ENCODE data around the gene ABCD1. TPM values are rescaled to one million over a fixed set of nuclear protein-coding genes. Genes with fewer than 3 reads are reported as not detected.
"Not testable (repeated sequence)": the region's sequence is repeated elsewhere in the genome, so short reads cannot be mapped to it uniquely, and the experiment has no call there.

The ABCD1 gene
- total RNA-seq, 3 donors from 2014 or later = 13.0 to 27.3 (median 13.0) TPM

GRCh38 chrX:153740631-153741222 lies 16.1 kb downstream of the ABCD1 start:
- intact Hi-C loops (cut with DNase I, micrococcal nuclease) = no loop called here
- H3K36me3 ChIP-seq (ENCODE audit: low read depth) = no peaks in the 10 kb centered on the region
- H3K4me3 ChIP-seq = no peak overlapping the region
- ATAC-seq (peak; percentile 26), DNase-seq (peak in 2 of 3 donors; percentile 33 to 49)
- no peak for TF ChIP-seq CTCF (IDR thresholded peaks at IDR 0.05)
- H3K9me3 ChIP-seq = no peaks in the 10 kb centered on the region
- H3K4me1 ChIP-seq (ENCODE audit: low read depth) = no peaks in the 10 kb centered on the region

GRCh38 chrX:153741446-153741845 lies 16.8 kb downstream of the ABCD1 start:
- Histone ChIP-seq H3K4me1 (ENCODE audit: low read depth) (no peaks in the 10 kb centered on the region), H3K36me3 (ENCODE audit: low read depth) (no peaks in the 10 kb centered on the region), H3K9me3 (no peaks in the 10 kb centered on the region), H3K4me3 (no peak overlapping the region)
- no peak for TF ChIP-seq CTCF (IDR thresholded peaks at IDR 0.05)
- ATAC-seq = no peak
- intact Hi-C loops (cut with DNase I, micrococcal nuclease) = no loop called here
- no peak for DNase-seq

- intact Hi-C loops (cut with DNase I, micrococcal nuclease); DNase-seq; H3K9me3 ChIP-seq; ATAC-seq; H3K36me3 ChIP-seq (ENCODE audit: low read depth); H3K4me3 ChIP-seq; H3K4me1 ChIP-seq (ENCODE audit: low read depth): not testable (repeated sequence)
These were observed 17.5 kb downstream of the ABCD1 start for GRCh38 chrX:153742111-153742510.

GRCh38 chrX:153742796-153743467 lies 18.3 kb downstream of the ABCD1 start:
- H3K4me3 ChIP-seq; H3K36me3 ChIP-seq (ENCODE audit: low read depth); intact Hi-C loops (cut with DNase I, micrococcal nuclease); H3K4me1 ChIP-seq (ENCODE audit: low read depth); ATAC-seq; H3K9me3 ChIP-seq: not testable (repeated sequence)
- DNase-seq = peak in 1 of 3 donors; percentile 34

GRCh38 chrX:153743468-153744209 lies 19.0 kb downstream of the ABCD1 start:
- H3K4me1 ChIP-seq (ENCODE audit: low read depth); H3K4me3 ChIP-seq; intact Hi-C loops (cut with DNase I, micrococcal nuclease); H3K9me3 ChIP-seq; H3K36me3 ChIP-seq (ENCODE audit: low read depth): not testable (repeated sequence)
- ATAC-seq = peak; percentile 75
- peak; percentile 89 to 92 (median 91) for DNase-seq

GRCh38 chrX:153744210-153745066 lies 19.8 kb downstream of the ABCD1 start:
- no peak for ATAC-seq
- DNase-seq = peak in 2 of 3 donors; percentile 33 to 54

GRCh38 chrX:153745067-153745433 lies 20.4 kb downstream of the ABCD1 start:
- ATAC-seq; intact Hi-C loops (cut with DNase I, micrococcal nuclease); H3K4me1 ChIP-seq (ENCODE audit: low read depth); H3K36me3 ChIP-seq (ENCODE audit: low read depth); H3K9me3 ChIP-seq; H3K4me3 ChIP-seq; DNase-seq: not testable (repeated sequence)

More at GRCh38 chrX:153744210-153745066, 19.8 kb downstream of the ABCD1 start:
- intact Hi-C loops (cut with DNase I, micrococcal nuclease) = no loop called here
- Histone ChIP-seq H3K4me1 (ENCODE audit: low read depth) (no peaks in the 10 kb centered on the region), H3K36me3 (ENCODE audit: low read depth) (no peaks in the 10 kb centered on the region), H3K9me3 (no peaks in the 10 kb centered on the region), H3K4me3 (no peak overlapping the region)
- TF ChIP-seq CTCF (IDR thresholded peaks at IDR 0.05) = no peak

Measured in mucosa of descending colon (tissue), 3 donors.